ENCODE measurements around the gene NCKAP5. TPM values are rescaled to one million over a fixed set of nuclear protein-coding genes. Genes with fewer than 3 reads are reported as not detected.

NCKAP5 gene
- total RNA-seq, 1 donor from 2014 or later, result 7.4 TPM

DNA sequence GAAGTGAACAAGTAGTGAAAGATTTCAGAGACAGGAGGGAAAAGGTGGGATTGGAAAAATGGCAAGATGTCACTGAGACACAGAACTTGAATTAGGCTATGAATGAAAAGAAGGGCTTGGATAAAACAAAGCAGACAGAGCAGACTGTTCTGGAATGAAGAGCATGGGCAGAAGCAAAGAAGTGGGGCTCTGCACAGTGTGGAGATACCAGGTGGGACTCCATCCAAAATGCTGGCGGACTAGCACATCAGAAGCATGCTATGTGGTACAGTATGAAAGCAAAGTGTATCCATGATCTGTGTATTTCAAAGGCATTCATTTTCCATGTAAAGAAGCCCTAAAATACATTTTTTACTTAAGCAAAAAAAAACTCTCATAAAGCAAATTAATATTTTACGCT, 487.4 kb downstream of the NCKAP5 start:
- Mint-ChIP-seq H3K27me3 (ENCODE audit: unreplicated experiment) (peaks cover 1% of the 10 kb centered on the region), H3K27ac (ENCODE audit: unreplicated experiment) (no peak overlapping the region), H3K9me3 (ENCODE audit: unreplicated experiment) (no peaks in the 10 kb centered on the region), H3K36me3 (ENCODE audit: low read depth, unreplicated experiment) (no peaks in the 10 kb centered on the region), H3K4me1 (ENCODE audit: unreplicated experiment) (no peaks in the 10 kb centered on the region), H3K4me3 (ENCODE audit: unreplicated experiment) (no peak overlapping the region)
- TF ChIP-seq, protein P1, sequence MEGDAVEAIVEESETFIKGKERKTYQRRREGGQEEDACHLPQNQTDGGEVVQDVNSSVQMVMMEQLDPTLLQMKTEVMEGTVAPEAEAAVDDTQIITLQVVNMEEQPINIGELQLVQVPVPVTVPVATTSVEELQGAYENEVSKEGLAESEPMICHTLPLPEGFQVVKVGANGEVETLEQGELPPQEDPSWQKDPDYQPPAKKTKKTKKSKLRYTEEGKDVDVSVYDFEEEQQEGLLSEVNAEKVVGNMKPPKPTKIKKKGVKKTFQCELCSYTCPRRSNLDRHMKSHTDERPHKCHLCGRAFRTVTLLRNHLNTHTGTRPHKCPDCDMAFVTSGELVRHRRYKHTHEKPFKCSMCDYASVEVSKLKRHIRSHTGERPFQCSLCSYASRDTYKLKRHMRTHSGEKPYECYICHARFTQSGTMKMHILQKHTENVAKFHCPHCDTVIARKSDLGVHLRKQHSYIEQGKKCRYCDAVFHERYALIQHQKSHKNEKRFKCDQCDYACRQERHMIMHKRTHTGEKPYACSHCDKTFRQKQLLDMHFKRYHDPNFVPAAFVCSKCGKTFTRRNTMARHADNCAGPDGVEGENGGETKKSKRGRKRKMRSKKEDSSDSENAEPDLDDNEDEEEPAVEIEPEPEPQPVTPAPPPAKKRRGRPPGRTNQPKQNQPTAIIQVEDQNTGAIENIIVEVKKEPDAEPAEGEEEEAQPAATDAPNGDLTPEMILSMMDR (IDR thresholded peaks at IDR 0.05; ENCODE audit: unreplicated experiment), result no peak
- no peak for DNase-seq (ENCODE audit: low spot score)

DNA sequence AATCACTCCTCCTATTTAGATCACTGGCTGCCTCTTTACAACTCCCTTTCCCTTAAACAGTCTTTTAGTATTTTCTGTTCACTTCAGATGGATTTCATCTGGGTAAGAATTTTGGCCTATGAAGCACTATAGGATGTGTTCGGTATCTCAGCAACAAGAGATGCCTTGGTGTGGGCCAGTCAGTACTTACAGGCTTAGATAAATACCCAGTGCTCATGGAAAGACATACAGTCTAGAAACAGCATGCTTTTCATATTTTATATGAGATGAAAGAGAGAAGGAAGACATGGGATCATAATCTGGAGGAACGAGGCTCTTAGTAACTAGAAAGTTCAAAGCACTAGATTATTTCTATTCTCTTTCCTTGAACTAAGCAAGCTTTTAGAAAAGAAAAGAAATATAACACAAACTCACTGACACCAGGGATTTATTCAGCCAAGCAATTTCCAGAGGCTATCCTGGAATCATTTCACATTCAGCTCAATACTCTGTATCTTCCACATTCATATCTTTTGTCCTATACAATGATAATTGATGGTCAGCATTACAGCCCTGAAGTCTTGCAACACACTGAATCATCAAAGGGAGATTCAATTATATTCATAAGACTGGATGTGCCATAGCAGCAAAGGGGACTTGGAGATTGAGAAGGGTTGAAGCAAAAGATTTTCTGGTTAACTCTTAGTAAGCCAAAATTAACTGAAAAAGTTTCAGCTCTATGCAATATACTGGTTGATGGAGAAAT, 489.4 kb downstream of the NCKAP5 start:
- TF ChIP-seq, protein P1 (IDR thresholded peaks at IDR 0.05; ENCODE audit: unreplicated experiment), result no peak
- Mint-ChIP-seq H3K4me3 (ENCODE audit: unreplicated experiment) (no peak overlapping the region), H3K36me3 (ENCODE audit: low read depth, unreplicated experiment) (no peaks in the 10 kb centered on the region), H3K27ac (ENCODE audit: unreplicated experiment) (no peak overlapping the region), H3K9me3 (ENCODE audit: unreplicated experiment) (no peaks in the 10 kb centered on the region), H3K4me1 (ENCODE audit: unreplicated experiment) (no peaks in the 10 kb centered on the region), H3K27me3 (ENCODE audit: unreplicated experiment) (peaks cover 1% of the 10 kb centered on the region)
- DNase-seq (ENCODE audit: low spot score), result no peak

DNA sequence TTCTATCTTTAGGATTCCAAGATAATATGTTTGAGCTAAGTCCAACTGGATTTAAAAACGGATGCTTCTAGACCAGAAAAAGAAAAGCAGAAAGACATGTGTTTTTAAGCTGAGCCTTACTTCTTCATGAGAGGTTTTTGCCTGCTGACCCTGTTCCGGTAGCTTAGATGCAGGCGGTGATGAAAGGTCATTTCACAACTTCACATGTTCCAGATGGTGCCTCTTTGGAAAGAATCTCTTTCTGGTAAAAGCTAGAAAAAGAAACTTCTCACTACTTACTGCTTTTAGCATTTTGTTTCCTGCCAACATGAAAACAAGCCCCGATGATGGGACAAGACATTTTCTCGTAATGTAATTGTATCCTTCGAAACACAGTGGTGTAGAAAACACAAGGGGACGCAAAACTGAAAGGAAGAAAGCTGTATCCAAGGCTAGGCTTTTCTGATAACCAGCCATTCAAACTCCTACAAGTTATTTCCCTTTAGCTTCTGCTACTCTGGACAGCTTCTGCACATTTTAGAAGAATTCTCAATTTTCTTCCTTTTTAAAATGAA, 490.9 kb downstream of the NCKAP5 start:
- H3K9me3 Mint-ChIP-seq (ENCODE audit: unreplicated experiment), result no peaks in the 10 kb centered on the region
- no peaks in the 10 kb centered on the region for H3K27me3 Mint-ChIP-seq (ENCODE audit: unreplicated experiment)
- H3K4me3 Mint-ChIP-seq (ENCODE audit: unreplicated experiment), result no peak overlapping the region
- H3K4me1 Mint-ChIP-seq (ENCODE audit: unreplicated experiment), result no peaks in the 10 kb centered on the region
- no peak overlapping the region for H3K27ac Mint-ChIP-seq (ENCODE audit: unreplicated experiment)
- no peak for DNase-seq (ENCODE audit: low spot score)
- H3K36me3 Mint-ChIP-seq (ENCODE audit: low read depth, unreplicated experiment), result no peaks in the 10 kb centered on the region
- TF ChIP-seq, protein P1 (IDR thresholded peaks at IDR 0.05; ENCODE audit: unreplicated experiment), result no peak

DNA sequence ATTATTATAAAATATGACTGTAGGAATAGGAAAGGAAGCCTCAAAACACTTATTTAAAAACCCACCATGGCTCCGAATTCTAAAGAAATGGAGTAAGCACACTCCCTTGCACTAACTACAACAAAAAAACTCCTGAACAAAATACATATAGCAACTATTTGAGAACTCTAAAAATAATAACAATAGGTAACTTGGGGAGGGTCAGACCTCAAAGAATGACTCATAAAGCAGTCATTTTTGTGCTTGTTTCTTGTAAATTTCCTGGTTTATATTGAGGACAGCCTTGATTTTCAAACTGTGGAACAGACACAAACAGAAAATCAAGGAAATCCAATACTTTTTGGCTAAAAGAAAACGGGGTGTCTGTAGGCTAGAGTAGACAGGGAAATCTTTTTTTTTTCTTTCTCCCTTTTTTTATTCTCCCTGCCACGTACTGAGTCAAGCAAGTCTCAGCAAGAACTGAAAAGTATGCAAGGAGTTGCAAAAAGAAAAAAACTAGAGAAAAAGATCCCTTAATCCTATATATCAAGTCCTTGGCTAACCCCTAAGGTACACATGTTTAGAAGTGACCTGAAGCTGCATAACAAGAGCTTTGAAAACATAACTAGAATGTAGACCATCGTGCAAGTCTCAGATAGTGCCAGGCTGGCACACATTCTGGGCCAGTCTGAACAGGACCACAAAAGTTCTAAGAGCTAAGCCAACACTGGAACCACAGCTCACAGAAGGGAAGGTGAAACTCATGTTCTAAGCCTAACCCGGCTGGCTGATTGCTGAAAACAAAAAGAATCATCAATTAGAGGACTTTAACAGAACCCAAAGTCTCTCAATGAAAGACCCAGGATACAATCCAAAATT, 495.2 kb downstream of the NCKAP5 start:
- Mint-ChIP-seq H3K36me3 (ENCODE audit: low read depth, unreplicated experiment) (no peaks in the 10 kb centered on the region), H3K4me3 (ENCODE audit: unreplicated experiment) (no peak overlapping the region)

More for the DNA sequence above, 495.2 kb downstream of the NCKAP5 start:
- H3K4me1 Mint-ChIP-seq (ENCODE audit: unreplicated experiment), result no peaks in the 10 kb centered on the region
- DNase-seq (ENCODE audit: low spot score), result no peak
- no peaks in the 10 kb centered on the region for H3K27me3 Mint-ChIP-seq (ENCODE audit: unreplicated experiment)
- TF ChIP-seq, protein P1 (IDR thresholded peaks at IDR 0.05; ENCODE audit: unreplicated experiment), result no peak
- H3K9me3 Mint-ChIP-seq (ENCODE audit: unreplicated experiment), result no peaks in the 10 kb centered on the region
- no peak overlapping the region for H3K27ac Mint-ChIP-seq (ENCODE audit: unreplicated experiment)
